ENCODE measurements around the gene GPR68.
A peak's percentile ranks its signal among the peaks of the same experiment; 100 is the strongest.
"Not testable (repeated sequence)": the region's sequence is repeated elsewhere in the genome, so short reads cannot be mapped to it uniquely, and the experiment has no call there.

GPR68 gene

GRCh38 chr14:91231446-91231845, 13.1 kb downstream of the GPR68 start:
- Mint-ChIP-seq H3K27ac (peak overlapping the region; percentile 35 to 83), H3K4me1 (peaks cover 88% of the 10 kb centered on the region), H3K9me3 (peaks cover 5 to 8% of the 10 kb centered on the region in 2 donors), H3K4me3 (peak overlapping the region; percentile 4 to 40), H3K27me3 (no peaks in the 10 kb centered on the region)
- ATAC-seq (no peak), DNase-seq (no peak)

- Mint-ChIP-seq H3K4me3 (peak overlapping the region; percentile 78), H3K27ac (peak overlapping the region; percentile 97 to 98), H3K27me3 (no peaks in the 10 kb centered on the region), H3K9me3 (peaks cover 5 to 8% of the 10 kb centered on the region in 2 donors), H3K4me1 (peaks cover 90% of the 10 kb centered on the region)
- DNase-seq (no peak), ATAC-seq (no peak)
Measured at GRCh38 chr14:91230397-91231035, 14.0 kb downstream of the GPR68 start.

GRCh38 chr14:91229743-91230200, 14.7 kb downstream of the GPR68 start:
- H3K27ac Mint-ChIP-seq: peak overlapping the region; percentile 97 to 98
- no peaks in the 10 kb centered on the region for H3K27me3 Mint-ChIP-seq
- peak; percentile 75 to 84 for DNase-seq
- H3K4me3 Mint-ChIP-seq: peak overlapping the region; percentile 78
- ATAC-seq: peak; percentile 58
- peaks cover 96% of the 10 kb centered on the region for H3K4me1 Mint-ChIP-seq
- peaks cover 5 to 8% of the 10 kb centered on the region in 2 donors for H3K9me3 Mint-ChIP-seq

GRCh38 chr14:91229005-91229382, 15.5 kb downstream of the GPR68 start:
- Mint-ChIP-seq H3K27ac (peak overlapping the region; percentile 97 to 98), H3K9me3 (peaks cover 5 to 8% of the 10 kb centered on the region in 2 donors), H3K4me3 (peak overlapping the region; percentile 78), H3K27me3 (no peaks in the 10 kb centered on the region), H3K4me1 (peaks cover 92% of the 10 kb centered on the region)
- DNase-seq (no peak), ATAC-seq (no peak)

GRCh38 chr14:91228112-91229004, 16.1 kb downstream of the GPR68 start:
- Mint-ChIP-seq H3K4me3 (peak overlapping the region; percentile 78), H3K9me3 (peaks cover 8 to 11% of the 10 kb centered on the region in 2 donors), H3K27ac (peak overlapping the region; percentile 96 to 97), H3K4me1 (peaks cover 94% of the 10 kb centered on the region), H3K27me3 (no peaks in the 10 kb centered on the region)
- peak; percentile 90 to 96 for DNase-seq
- ATAC-seq: peak; percentile 92

- no peak for ATAC-seq
- Mint-ChIP-seq H3K4me1 (peaks cover 95% of the 10 kb centered on the region), H3K27me3 (no peaks in the 10 kb centered on the region), H3K9me3 (peaks cover 14 to 17% of the 10 kb centered on the region in 2 donors), H3K4me3 (peak overlapping the region; percentile 54 to 78), H3K27ac (peak overlapping the region; percentile 96 to 97)
- DNase-seq: peak; percentile 36 to 54
Measured at GRCh38 chr14:91227183-91227628, 17.3 kb downstream of the GPR68 start.

GRCh38 chr14:91226360-91226759, 18.1 kb downstream of the GPR68 start:
- Mint-ChIP-seq H3K27ac (peak overlapping the region; percentile 82 to 97), H3K4me1 (peaks cover 95% of the 10 kb centered on the region), H3K4me3 (peak overlapping the region; percentile 54 to 78), H3K9me3 (peaks cover 14 to 26% of the 10 kb centered on the region in 2 donors)
- DNase-seq, H3K27me3 Mint-ChIP-seq, ATAC-seq: not testable (repeated sequence)

GRCh38 chr14:91225025-91225424, 19.5 kb downstream of the GPR68 start:
- peak overlapping the region in 1 of 2 donors; percentile 31 for H3K4me3 Mint-ChIP-seq
- H3K27me3 Mint-ChIP-seq: no peaks in the 10 kb centered on the region
- H3K4me1 Mint-ChIP-seq: peaks cover 95% of the 10 kb centered on the region
- no peak for DNase-seq
- H3K9me3 Mint-ChIP-seq: peaks cover 9 to 24% of the 10 kb centered on the region in 2 donors
- ATAC-seq: no peak
- H3K27ac Mint-ChIP-seq: no peak overlapping the region

- DNase-seq (no peak), ATAC-seq (peak; percentile 57)
- peaks cover 77% of the 10 kb centered on the region for H3K4me1 Mint-ChIP-seq
- peaks cover 9 to 24% of the 10 kb centered on the region in 2 donors for H3K9me3 Mint-ChIP-seq
- no peaks in the 10 kb centered on the region for H3K27me3 Mint-ChIP-seq
- peak overlapping the region; percentile 55 to 71 for H3K27ac Mint-ChIP-seq
- no peak overlapping the region for H3K4me3 Mint-ChIP-seq
Measured at GRCh38 chr14:91223028-91223783, 21.3 kb downstream of the GPR68 start.

- peaks cover 64% of the 10 kb centered on the region for H3K4me1 Mint-ChIP-seq
- no peak overlapping the region for H3K27ac Mint-ChIP-seq
- H3K4me3 Mint-ChIP-seq: no peak overlapping the region
- DNase-seq: no peak
- H3K27me3 Mint-ChIP-seq: no peaks in the 10 kb centered on the region
- peaks cover 9 to 24% of the 10 kb centered on the region in 2 donors for H3K9me3 Mint-ChIP-seq
- ATAC-seq: no peak
Measured at GRCh38 chr14:91221270-91221669, 23.2 kb downstream of the GPR68 start.

GRCh38 chr14:91220581-91221000, 23.9 kb downstream of the GPR68 start:
- DNase-seq: no peak
- no peak for ATAC-seq
- H3K4me1 Mint-ChIP-seq: peaks cover 57% of the 10 kb centered on the region

GRCh38 chr14:91219517-91220389, 24.8 kb downstream of the GPR68 start:
- Mint-ChIP-seq H3K27ac (peak overlapping the region in 1 of 2 donors; percentile 64), H3K27me3 (no peaks in the 10 kb centered on the region), H3K4me3 (no peak overlapping the region), H3K9me3 (peaks cover 9 to 24% of the 10 kb centered on the region in 2 donors), H3K4me1 (peaks cover 49% of the 10 kb centered on the region)
- DNase-seq (no peak), ATAC-seq (no peak)

More at GRCh38 chr14:91220581-91221000, 23.9 kb downstream of the GPR68 start:
- H3K4me3 Mint-ChIP-seq: no peak overlapping the region
- H3K9me3 Mint-ChIP-seq: peaks cover 9 to 24% of the 10 kb centered on the region in 2 donors
- no peak overlapping the region for H3K27ac Mint-ChIP-seq
- no peaks in the 10 kb centered on the region for H3K27me3 Mint-ChIP-seq

GRCh38 chr14:91218014-91218413, 26.5 kb downstream of the GPR68 start:
- Mint-ChIP-seq H3K27me3 (no peaks in the 10 kb centered on the region), H3K4me1 (peaks cover 36% of the 10 kb centered on the region), H3K27ac (no peak overlapping the region), H3K9me3 (peaks cover 3 to 17% of the 10 kb centered on the region in 2 donors), H3K4me3 (no peak overlapping the region)
- DNase-seq (no peak), ATAC-seq (no peak)

- H3K4me3 Mint-ChIP-seq: no peak overlapping the region
- H3K27ac Mint-ChIP-seq: no peak overlapping the region
- H3K4me1 Mint-ChIP-seq: peaks cover 24% of the 10 kb centered on the region
- H3K27me3 Mint-ChIP-seq: no peaks in the 10 kb centered on the region
- peaks cover 0 to 10% of the 10 kb centered on the region in 2 donors for H3K9me3 Mint-ChIP-seq
- no peak for DNase-seq
- no peak for ATAC-seq
Measured at GRCh38 chr14:91216731-91217226, 27.7 kb downstream of the GPR68 start.

Data from stimulated activated naive CD8-positive, alpha-beta T cell treated with anti-CD3 and anti-CD28 coated beads, Interleukin-15, amount 100 ng/mL, for 72 hours (primary cell).